GM21737 (cell line): ENCODE results near the gene PPP2R2C.

ENCODE experiments used
- ATAC-seq: cut with Tn5 transposase; IDR thresholded peaks from one replicate; pipeline ENCODE4 v1.9.1; 2021; ENCODE audit warnings: mild to moderate bottlenecking, moderate library complexity; ENCODE audit not compliant: unreplicated experiment

PPP2R2C gene

DNA sequence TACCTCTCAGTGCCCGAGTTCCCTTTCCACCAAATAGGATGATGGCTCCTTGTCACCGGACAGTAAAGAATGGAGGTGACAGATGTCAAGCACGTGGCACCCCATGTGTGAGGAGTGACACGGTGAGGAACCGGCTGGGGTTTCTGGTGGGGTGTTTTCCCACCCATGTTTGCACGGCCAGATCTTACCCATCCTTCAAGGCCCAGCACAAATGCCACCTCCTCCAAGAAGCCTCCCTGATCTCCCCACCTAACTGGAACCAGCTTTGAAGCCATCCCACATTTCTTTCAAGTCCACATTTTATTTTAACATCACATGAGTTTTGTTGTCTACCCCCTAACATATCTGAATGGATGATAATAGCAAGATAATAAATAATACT is 139.8 kb downstream of the PPP2R2C start:
- no peak for ATAC-seq

DNA sequence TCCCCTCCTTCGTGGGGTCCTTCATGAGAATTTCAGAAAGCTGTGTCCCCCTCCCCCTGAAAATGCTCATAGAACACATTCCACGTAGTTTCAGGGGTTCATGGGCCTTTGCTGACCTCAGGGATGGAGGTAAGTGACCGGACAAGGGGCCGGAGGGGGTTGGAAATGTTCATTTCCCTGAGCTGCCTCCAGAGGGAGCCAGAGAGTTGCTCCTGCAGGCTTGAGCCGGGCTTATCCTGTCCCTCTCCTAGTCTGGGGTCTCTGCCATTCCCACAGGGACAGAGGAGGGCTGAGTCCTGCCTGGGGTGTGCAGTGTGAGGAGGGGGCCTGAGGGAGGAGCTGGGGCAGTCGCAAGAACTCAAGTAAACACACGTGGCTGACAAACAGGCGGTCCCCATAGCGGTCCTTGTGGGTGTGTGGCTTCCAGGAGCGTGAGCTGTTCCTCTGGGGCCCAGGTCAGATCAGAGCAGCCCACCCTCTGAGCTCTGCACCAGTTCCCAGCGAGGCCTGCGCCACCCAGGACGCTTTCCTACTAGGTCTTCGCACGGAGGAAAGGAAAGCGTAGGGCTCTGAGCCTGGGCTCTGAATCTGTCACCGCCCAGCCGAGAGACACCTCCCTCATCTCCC is 140.3 kb downstream of the PPP2R2C start:
- no peak for ATAC-seq

DNA sequence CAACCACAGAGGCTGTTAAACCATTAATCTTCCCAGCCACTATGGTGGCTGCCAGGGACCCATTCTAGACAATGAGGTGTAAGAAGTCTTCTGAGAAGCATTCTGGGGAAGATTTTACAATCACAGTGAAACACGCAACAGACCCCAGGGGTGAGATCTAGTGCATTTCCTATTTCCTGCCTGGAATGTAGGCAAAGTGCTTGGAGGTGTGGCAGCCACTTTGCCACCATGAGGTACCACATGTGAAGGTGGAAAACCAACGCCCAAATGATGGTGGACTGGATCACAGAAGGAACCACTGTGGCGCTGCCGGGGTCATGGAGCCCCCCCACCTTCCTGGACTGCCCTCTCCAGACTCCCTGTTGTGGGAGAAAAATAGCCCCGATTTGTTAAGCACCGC is 140.9 kb downstream of the PPP2R2C start:
- no peak for ATAC-seq

DNA sequence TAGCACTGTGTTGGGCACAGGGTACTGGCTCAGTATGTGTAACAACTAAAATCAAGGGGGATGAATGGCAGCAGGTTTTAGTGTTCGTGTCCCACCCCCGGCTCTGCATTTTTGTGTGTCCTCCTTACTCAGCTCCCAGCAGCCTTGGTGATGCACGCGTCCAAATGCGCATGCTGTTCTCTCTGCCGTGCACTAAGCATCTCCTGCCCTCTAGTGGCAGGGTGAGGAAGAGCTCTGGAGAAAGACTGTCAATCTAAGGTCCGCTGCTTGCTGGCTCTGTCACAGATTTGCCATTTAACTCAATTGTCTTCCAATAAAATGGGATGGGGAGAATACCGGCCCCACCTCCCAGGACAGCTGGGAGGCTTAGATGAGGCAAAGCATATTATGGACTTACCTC is 141.4 kb downstream of the PPP2R2C start:
- ATAC-seq: no peak

DNA sequence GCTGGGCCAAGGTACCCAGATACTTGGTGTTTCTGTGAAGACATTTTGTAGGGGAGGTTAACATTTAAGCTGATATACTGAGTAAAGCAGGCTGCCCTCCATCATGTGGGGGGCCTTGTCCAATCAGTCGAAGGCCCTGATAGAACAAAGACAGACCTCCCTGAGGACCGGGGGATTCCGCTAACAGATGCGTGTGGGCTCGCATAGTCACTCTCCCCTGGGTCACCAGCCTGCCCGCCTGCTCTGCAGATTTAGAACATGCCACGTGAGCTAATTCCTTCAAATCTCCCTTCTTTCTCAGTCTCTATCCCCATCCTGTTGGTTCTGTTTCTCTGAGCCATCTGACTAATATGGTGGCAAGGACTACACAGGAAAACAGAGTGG is 142.0 kb downstream of the PPP2R2C start:
- ATAC-seq: no peak

DNA sequence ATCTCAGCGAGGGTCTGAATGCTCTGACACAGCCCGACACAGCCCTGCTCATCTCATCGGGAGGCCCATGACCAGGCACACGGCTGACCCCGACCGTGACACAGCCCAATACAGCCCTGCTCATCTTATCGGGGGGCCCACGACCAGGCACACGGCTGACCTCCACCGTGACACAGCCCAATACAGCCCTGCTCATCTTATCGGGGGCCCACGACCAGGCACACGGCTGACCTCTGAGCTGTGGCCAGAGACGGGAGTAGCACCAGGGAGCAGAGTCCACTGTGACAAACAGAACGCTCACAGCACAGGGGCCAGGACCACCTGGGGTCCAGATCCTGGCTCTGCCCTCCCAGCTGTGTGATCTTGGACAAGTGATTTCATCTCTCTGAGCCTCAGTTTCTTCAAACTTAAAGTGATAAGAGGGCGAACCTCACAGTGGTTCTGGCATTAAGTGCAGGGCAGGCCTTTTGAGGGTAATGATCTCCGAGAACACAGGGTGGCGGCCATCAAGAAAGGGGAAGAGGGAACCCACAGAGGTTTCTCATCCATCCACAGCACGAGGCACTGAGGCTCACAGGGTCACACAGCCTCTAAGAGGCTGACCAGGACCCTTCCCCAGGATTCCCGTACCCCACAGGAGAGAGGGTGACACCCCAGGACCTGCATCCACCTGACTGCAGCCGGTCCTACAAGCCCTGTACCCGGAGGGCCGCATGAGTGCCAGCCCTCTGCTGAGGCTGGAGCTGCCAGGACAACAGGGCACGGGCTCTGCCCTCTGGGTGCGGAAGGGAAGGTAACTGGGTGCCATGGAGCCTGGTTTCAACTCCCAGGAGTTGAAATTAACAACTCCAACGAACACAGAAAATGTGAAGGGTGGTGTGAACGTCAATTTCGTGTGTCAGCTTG is 142.7 kb downstream of the PPP2R2C start:
- no peak for ATAC-seq

DNA sequence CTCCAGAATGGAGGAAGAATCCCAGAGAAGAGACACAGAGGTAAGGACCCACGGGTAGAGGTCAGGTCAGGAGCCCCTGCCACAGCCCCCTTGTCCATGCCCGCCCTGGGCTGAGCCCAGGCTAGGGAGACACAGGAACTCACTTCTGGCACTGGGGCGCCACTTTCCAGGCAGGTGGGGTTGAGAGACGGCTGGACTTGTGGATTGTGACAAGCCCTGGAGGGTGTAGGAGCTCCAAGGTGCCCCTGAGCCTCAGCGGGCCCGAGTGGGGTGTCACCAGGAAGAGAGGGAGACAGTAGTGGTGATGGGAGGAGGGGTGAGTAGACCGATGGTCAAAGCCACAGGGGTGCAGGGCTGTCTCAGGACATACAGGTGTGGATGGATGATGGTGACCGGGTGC is 143.9 kb downstream of the PPP2R2C start:
- ATAC-seq: no peak

DNA sequence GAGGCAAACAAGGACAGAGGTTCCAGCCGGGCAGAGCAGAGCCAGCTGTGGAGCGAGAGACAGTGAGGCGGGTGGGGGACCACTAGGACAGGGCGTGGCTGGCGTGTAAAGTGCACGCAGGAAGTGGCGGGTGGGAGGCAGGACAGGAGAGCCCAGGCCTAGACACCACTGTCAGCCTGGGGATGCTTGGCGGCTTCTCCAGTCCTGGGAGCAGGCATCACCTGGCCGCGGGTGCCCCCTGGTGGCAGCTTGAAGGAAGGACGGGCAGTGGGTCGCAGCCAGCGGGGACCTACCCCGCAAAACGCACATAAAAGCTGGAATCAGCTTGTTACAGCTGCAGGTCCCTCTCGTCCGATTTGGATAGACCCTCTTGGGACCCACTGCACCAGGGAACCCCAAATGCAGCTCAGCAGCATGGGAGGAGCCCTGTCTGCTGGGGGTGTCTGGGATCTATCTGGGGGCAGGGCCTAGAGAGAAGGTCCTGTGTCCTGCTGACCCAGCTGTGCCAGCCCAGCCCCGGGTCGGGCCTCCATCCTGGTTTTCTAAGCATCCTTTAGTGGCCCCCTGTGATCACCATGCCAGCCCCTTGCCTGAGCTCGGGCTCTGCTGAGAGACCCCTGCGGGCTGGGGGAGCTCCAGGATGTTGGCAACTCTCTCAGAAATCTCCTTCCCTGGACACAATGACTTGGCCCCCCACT is 145.0 kb downstream of the PPP2R2C start:
- ATAC-seq: no peak

DNA sequence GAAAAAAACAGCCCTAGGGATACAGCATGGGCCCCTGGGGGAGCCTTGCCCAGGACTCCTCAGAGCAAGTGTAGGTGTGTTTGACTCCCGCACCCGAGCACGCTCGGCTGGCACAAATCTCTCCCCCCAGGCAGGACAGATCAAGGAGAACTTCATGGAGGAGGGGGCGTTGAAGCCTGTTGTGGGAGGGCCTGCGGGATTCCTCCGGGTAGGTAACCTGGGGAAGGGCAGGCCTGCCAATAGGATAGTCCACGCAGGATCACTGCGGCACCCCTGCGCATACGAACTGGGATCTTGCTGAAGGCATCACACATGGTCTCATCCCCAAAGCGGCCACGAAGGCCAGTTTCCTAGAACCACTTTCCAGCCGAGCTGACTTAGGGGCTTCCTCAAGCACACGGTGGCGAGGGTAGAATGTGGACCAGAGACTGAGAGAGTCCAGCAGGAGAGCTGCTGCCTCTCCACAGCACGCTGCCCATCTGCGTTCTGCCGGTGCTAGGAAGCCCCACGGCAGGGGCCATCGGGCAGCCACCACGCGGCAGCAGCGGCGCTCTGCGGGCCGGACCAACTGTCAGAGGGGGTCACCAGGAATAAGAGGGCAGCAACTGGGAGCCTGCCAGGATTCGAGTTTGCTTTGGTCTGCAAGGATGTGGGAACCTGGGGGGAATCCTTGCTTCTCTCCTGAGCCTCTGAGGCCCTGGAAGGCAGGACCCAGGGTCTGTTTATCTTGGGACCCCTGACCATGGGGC is 145.9 kb downstream of the PPP2R2C start:
- no peak for ATAC-seq

DNA sequence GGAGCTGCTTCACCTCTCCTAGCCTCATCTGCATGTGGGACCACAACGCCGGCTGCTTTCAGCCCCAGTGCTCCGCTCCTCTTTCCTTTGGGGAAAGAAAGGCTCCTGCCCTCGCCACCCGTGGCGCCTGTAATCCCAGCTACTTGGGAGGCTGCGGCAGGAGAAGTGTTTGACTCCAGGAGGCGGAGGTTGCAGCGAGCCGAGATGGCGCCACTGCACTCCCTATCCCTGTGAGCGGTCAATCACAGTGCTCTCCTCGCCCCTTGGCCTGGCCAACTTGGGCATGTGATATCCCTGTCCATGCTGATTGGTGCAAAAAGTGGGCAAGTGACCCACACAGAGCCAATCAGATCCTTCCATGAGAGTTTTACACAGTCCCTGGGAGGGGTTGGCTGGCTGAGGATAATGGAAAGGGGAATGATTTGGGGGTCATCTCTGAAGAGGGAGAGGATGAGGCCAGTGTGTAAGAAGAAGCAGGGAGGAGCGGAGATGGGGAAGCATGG is 146.6 kb downstream of the PPP2R2C start:
- ATAC-seq: no peak

DNA sequence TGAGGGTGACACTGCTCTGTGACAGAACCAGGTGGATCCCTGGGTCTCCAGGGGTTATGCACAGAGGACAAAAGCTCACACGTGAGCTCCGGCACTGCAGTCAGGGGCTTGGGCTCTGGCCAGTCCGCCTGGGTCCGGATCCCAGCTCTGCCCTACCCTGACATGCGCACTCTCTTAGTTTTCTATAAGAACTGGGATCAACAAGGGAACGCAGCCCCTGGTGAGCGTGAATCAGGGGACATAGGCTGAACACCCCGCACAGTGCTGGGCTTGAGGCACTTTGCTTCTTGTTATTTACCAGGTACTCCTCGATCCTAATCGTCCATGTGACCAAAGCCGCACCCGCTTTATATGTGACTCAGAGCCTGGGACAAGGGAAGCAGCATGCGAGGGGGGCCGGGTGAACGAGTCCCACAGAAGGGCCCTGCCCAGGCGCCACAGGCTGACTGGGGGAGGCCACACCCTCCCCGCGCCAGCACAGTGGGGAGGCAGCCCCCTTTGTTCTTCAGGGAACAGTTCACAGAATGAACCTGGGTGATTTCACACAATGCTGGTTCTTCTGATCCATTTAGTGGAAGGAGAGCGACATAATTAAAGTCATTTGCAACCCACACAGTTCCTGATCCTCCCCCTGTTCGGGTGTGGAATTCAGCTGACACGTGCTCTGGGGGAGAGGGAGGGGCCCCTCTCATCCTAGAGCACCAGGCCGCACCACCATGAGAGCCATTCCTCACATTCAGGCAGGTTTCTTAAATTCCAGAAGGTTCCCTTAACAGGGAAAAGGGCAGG is 147.2 kb downstream of the PPP2R2C start:
- no peak for ATAC-seq

DNA sequence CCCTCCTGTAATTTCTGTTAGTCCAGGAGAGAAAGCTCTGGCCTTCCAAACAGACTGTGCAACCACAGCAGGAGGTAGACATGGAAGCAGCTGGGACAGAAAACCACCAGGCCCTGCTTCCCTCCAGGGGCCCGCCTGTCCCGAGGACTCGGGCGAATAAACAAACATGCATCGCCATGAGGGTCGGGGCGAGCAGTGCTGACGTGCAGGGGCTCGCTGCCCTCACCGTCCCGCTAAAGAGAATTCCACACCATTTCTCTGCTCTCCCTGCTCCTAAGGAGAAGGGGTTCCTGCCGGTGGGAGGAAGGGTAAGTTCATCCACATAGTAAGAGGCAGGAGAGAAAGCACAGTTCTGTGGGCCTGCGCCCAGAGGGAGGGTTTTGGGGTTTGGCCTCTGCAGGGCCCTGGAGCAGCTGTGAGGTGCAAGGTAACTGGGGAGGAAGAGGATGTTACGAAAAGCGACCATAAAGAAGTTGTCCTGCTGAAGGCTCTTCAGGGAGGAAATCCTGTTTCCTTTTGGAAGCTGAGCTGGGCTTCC is 147.9 kb downstream of the PPP2R2C start:
- ATAC-seq: no peak

DNA sequence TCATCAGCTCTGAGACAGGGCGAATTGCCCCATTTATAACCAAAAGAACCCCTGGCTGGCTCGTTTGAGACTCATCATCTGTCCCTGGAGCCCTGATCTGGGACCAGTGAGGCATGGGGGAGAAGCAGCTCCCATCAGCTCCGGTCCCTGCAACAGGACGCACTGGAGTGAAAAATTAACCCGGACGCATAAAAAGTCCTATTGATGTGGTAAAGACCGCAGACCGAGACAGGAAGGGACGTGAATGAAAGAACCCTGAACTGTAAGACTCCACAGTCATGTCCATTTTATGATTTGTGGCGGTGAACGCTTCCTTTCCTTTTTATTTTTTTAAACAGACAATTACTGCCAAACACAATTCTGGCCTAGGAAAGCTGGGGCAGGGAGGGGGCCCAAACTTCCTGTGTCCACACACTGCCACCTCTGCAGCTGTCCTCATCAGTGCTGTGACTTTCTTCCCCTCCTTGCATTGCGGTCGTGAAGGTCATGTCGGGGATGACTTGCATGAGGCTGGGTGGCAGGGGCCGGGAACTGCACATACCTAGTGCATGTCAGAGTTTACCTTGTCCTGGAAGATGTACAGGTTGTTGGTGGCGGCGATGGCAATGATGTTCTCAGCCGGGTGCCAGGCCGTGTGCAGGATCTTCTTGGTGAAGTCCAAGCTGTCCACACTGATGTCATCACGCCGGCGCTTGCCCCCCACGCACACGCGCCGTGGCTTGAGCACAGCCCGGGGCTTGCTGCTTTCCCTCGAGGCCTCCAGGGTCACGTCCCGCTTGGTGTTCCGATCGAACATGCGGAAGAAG is 149.4 kb downstream of the PPP2R2C start:
- ATAC-seq: no peak

DNA sequence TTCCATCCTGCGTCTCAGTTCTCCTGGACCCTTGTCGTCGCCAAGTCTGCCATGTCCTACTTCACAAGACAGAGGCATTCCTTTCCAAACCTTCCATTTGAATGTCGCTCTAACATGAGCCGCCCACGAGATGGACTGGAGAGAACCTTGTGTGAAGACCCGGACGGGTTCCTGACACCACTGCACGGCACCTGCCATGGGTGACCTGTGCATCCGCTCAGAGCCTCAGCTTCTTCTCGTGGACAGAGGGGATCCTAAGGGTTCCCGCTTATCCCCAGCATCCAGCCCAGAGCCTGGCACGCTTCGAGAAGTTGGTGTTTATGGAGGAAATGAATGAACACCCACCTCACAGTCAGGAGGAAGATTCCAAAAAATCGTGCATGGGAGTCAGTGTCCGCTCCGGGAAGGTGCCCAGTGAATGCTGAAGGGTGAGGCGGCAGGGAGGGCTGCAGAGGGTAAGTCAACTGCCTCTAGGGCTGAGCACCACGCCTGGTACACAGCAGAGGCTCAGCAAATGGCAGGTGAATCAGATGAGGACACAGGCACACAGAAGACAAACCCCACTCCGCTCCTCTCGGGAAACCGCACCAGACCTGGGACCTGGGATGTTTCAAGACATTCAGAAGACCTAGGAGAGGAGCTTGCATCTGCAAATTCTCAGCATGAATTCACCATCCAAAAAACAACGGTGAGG is 150.2 kb downstream of the PPP2R2C start:
- no peak for ATAC-seq

DNA sequence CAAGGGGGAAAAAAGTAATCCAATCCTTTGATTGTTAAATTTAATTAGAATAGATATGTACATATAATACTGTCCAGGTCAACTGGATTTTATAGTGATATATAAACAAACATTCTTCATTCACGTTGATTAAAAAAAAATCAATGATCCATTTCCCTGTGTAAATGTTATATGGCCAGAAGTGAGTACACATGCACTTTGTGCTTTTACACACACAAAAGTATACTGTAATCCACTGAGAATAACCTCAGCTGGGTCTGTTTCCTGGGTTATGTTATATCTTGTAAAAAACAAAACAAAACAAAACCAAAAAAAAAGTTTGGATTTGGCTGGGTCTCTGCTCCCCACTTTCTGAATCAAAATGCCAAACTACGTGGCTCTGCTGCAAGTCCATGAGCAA is 151.1 kb downstream of the PPP2R2C start:
- no peak for ATAC-seq

DNA sequence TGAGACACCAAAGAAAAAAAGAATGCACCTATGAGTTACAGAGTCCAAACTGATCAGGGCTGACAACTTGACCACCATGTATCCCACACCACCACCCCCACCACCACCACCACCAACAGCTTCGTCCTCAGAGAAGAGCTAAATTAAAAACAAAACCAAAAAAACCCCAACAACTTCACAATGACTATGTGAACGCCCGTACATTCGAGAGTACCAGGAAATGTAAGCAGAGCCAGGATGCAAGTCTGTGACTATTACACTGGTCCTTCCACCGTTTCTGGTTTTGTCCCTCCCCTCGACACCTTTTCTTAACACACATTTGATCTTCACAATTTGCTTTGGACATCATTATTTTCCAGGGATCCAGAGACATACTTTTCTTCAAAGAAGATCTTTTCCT is 151.8 kb downstream of the PPP2R2C start:
- ATAC-seq: no peak

DNA sequence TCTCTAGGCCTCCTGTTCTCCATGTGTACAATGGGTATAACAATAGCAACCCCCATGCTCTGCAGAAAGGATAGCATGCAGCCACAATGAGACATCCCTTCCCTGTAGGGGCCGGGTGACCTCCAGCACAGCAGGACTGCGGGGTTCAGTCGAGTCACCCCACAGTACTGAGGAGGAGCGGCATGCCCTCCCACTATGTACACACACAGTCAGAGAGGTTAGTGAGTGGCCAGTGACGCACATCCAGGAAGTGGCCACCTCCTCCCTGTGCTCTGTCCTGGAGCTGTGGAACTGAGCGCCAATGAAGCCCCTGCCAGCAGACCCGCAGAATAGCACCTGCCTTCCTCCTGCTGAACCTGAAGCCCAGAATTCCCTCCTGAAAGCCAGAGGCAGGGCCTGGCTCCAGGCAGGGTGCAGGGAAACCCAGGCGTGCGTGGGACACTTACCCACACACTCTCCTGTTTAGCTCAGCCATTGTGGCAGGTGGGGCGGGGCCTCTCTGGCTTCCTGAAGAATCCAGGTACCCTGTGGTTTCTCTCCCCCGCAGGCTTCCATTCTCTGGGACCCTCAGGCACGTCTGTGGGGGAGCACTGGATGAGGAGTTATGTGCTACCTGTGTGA is 152.8 kb downstream of the PPP2R2C start:
- no peak for ATAC-seq

DNA sequence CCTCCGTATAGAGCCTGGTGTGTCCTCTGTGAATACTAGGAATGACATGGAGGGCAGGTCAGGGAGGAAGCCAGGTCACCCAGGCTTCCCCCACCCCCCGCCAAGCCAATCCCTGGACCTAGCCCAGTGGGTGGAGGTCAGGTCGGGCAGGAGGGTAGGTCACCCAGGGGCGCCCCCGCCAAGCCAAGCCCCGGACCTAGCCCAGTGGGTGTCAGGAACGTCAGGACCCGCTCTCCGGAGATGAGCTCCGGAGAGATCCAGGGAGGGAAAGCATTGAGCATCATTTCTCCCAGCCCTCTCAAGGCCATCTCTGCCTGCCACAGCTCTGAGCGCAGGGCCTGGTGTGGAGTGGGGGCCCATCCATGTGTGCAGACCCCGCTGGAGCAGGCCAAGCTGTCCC is 154.2 kb downstream of the PPP2R2C start:
- ATAC-seq: no peak
